ENCODE data around the gene ITGAE.

DNA sequence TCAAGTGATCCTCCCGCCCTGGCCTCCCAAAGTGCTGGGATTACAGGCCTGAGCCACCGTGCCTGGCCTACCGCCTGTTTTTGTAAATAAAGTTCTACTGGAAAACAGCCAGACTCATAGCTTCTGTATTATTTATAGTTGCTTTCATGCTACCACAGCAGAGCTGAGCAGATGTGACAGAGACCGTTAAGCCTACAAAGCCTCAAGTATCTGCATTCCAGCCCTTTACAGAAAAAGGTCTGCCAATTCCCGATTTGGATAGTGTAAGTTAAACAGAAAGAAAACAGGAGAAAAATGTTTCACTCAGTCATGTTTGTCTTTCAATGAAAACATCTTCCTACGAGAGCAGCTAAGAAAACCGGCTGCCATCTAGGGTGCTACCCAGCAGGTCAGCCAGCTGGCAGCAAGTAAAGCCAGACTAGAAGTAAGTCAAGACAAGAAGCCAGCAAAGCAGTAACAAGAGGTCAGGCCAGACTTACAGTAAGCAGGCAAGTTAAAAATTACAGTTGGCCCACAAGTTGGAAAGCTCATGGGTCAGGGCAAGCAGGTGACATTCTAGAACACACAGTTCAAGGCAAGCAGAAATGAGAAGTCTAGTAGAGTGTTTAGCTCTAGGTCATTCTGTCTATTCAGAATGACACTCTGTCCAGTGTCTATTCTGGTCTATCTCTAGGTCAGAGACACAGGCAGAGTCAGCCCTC is 27.3 kb upstream of the ITGAE start:
- TF ChIP-seq, protein P1, sequence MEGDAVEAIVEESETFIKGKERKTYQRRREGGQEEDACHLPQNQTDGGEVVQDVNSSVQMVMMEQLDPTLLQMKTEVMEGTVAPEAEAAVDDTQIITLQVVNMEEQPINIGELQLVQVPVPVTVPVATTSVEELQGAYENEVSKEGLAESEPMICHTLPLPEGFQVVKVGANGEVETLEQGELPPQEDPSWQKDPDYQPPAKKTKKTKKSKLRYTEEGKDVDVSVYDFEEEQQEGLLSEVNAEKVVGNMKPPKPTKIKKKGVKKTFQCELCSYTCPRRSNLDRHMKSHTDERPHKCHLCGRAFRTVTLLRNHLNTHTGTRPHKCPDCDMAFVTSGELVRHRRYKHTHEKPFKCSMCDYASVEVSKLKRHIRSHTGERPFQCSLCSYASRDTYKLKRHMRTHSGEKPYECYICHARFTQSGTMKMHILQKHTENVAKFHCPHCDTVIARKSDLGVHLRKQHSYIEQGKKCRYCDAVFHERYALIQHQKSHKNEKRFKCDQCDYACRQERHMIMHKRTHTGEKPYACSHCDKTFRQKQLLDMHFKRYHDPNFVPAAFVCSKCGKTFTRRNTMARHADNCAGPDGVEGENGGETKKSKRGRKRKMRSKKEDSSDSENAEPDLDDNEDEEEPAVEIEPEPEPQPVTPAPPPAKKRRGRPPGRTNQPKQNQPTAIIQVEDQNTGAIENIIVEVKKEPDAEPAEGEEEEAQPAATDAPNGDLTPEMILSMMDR (conservative IDR thresholded peaks at IDR 0.05; ENCODE audit: low read depth, low read length) = no peak
- no peak for TF ChIP-seq EZH2 (IDR thresholded peaks at IDR 0.05; ENCODE audit: borderline replicate concordance, low read depth, low read length, poor library complexity, severe bottlenecking)

All from A673 (cell line).